Stimulated activated CD4-positive, alpha-beta T cell treated with anti-CD3 and anti-CD28 coated beads, Interleukin-15, amount 100 ng/mL, for 1 hour (primary cell): Measurements from ENCODE around the gene C7.

Source experiments
- DNase-seq, 2 donors: peaks; one replicate each; pipeline ENCODE4 v3.0.0-alpha.2; 2020; ENCODE audit warnings: low read depth in 1 of 2, low spot score in 1 of 2

Gene C7

GRCh38 chr5:40915341-40915926 is 6.1 kb downstream of the C7 start:
- no peak for DNase-seq

GRCh38 chr5:40916226-40916625 is 6.9 kb downstream of the C7 start:
- no peak for DNase-seq

- no peak for DNase-seq
These were observed 19.7 kb downstream of the C7 start for GRCh38 chr5:40928886-40929448.

- DNase-seq = no peak
These were observed 23.5 kb downstream of the C7 start for GRCh38 chr5:40932766-40933165.

GRCh38 chr5:40937075-40937474 is 27.8 kb downstream of the C7 start:
- DNase-seq = no peak

GRCh38 chr5:40939753-40940152 is 30.5 kb downstream of the C7 start:
- no peak for DNase-seq

GRCh38 chr5:40945111-40945510 is 35.8 kb downstream of the C7 start:
- DNase-seq = no peak

- DNase-seq = no peak
These were observed 46.0 kb downstream of the C7 start for GRCh38 chr5:40955313-40955712.

GRCh38 chr5:40957048-40957447 is 47.8 kb downstream of the C7 start:
- DNase-seq = no peak

- DNase-seq = no peak
These were observed 49.5 kb downstream of the C7 start for GRCh38 chr5:40958811-40959210.

- no peak for DNase-seq
These were observed 50.7 kb downstream of the C7 start for GRCh38 chr5:40960037-40960436.

- no peak for DNase-seq
These were observed 53.1 kb downstream of the C7 start for GRCh38 chr5:40962207-40962955.

- DNase-seq = no peak
These were observed 63.1 kb downstream of the C7 start for GRCh38 chr5:40972434-40972833.

- no peak for DNase-seq
These were observed 64.2 kb downstream of the C7 start for GRCh38 chr5:40973364-40974004.

GRCh38 chr5:40976041-40976440 is 66.7 kb downstream of the C7 start:
- DNase-seq = no peak

- no peak for DNase-seq
These were observed 67.5 kb downstream of the C7 start for GRCh38 chr5:40976836-40977235.

GRCh38 chr5:40981420-40981819 is 72.1 kb downstream of the C7 start:
- DNase-seq = no peak

GRCh38 chr5:40983781-40984180 is 74.5 kb downstream of the C7 start:
- no peak for DNase-seq

- no peak for DNase-seq
These were observed 75.6 kb downstream of the C7 start for GRCh38 chr5:40984884-40985283.

- DNase-seq = no peak
These were observed 76.2 kb downstream of the C7 start for GRCh38 chr5:40985501-40985900.

GRCh38 chr5:40986666-40987065 is 77.4 kb downstream of the C7 start:
- no peak for DNase-seq

- DNase-seq = no peak
These were observed 78.1 kb downstream of the C7 start for GRCh38 chr5:40987349-40987748.
